AG10803 (cell line): ENCODE results near the gene COL19A1.

Experiments
- DNase-seq: peaks from one replicate; pipeline ENCODE4 v3.0.0; 2010; ENCODE audit warnings: low read depth
- H3K4me3 ChIP-seq: 2 replicates; pipeline ENCODE4 v1.5.1; 2011; ENCODE audit warnings: mild to moderate bottlenecking, low read length, control low read depth
- CTCF ChIP-seq: conservative IDR thresholded peaks from 2 replicates; pipeline ENCODE4 v1.5.1; 2011; ENCODE audit warnings: mild to moderate bottlenecking, low read length, control low read depth, inconsistent platforms

Gene COL19A1

GRCh38 chr6:70151616-70152015 lies 285.3 kb downstream of the COL19A1 start:
- no peak for TF ChIP-seq CTCF
- DNase-seq = no peak
- H3K4me3 ChIP-seq = no peak overlapping the region

- no peak for TF ChIP-seq CTCF
- DNase-seq = no peak
- H3K4me3 ChIP-seq = no peak overlapping the region
Measured at GRCh38 chr6:70152786-70153185, 286.4 kb downstream of the COL19A1 start.

- no peak for TF ChIP-seq CTCF
- no peak for DNase-seq
- H3K4me3 ChIP-seq = no peak overlapping the region
Measured at GRCh38 chr6:70157086-70157485, 290.7 kb downstream of the COL19A1 start.

- no peak for TF ChIP-seq CTCF
- no peak overlapping the region for H3K4me3 ChIP-seq
- no peak for DNase-seq
Measured at GRCh38 chr6:70160276-70160675, 293.9 kb downstream of the COL19A1 start.

GRCh38 chr6:70162972-70163371 lies 296.6 kb downstream of the COL19A1 start:
- no peak for TF ChIP-seq CTCF
- DNase-seq = no peak
- no peak overlapping the region for H3K4me3 ChIP-seq

- no peak for DNase-seq
- no peak for TF ChIP-seq CTCF
- no peak overlapping the region for H3K4me3 ChIP-seq
Measured at GRCh38 chr6:70163795-70164194, 297.4 kb downstream of the COL19A1 start.

- DNase-seq = no peak
- no peak for TF ChIP-seq CTCF
- no peak overlapping the region for H3K4me3 ChIP-seq
Measured at GRCh38 chr6:70164556-70164955, 298.2 kb downstream of the COL19A1 start.
